GM19438 (cell line): ENCODE measurements around the gene PARD6A.

Source experiments
- ATAC-seq: cut with Tn5 transposase; IDR thresholded peaks from one replicate; pipeline ENCODE4 v1.9.1; 2021; ENCODE audit warnings: low read depth; ENCODE audit not compliant: unreplicated experiment

The PARD6A gene

GRCh38 chr16:67660564-67661028 lies at the start of gene PARD6A:
Gene PARD6A (plus strand): TSS chr16:67660960. CDS start chr16:67661039, 79 bp downstream.
- peak; percentile 79 for ATAC-seq

GRCh38 chr16:67613808-67614207 lies 47.0 kb upstream of the PARD6A start:
- ATAC-seq, result no peak

DNA sequence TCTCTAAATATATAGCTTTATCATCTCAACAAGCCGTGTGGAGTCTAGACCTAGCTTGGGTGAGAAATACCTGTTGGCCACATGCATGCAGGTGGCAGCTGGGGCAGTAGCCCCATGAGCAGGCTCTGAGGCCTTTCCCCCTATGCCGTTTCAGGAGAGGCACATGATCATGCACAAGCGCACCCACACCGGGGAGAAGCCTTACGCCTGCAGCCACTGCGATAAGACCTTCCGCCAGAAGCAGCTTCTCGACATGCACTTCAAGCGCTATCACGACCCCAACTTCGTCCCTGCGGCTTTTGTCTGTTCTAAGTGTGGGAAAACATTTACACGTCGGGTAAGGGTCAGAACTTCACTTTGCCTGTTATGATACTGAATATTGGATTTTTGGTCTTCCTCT lies 32.5 kb upstream of the PARD6A start:
- ATAC-seq, result no peak

DNA sequence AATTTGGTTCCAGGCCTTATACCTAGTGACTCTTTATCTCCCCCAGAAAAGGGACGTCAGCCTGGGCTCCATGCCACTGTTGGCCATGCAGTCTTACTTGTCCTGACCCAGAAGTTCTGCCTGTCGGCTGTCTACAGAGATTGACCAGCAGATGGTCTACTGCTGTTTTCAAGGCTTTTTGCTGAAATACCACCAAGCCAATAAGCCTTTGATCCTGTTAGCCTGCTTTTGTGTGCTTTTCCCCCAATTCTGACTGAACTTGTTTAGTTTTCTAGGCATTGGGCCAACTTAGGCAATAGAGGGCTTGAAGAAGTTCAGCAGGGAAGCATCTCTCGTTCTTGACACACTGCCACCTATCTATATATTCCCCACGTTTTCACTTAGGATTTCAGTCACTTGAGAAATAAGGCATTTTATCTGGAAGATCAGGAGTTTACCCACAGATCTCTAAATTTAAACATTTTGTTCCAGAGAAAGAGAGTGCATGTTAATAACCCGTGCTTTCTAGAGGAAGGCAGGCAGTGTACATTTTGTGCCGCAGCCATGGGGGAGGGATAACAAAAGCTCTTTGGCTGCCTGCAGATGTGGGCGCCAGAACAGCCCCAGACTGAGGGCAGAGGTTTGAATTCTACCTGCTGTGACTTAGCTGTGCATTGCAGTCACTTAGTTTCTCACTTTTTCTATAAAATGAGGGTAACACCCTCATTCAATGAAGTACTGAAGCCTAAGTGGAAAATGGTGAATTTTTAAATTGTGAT lies 28.2 kb upstream of the PARD6A start:
- ATAC-seq, result no peak

- ATAC-seq, result no peak
Measured at GRCh38 chr16:67636713-67637112, 24.0 kb upstream of the PARD6A start.

GRCh38 chr16:67637625-67638024 lies 23.1 kb upstream of the PARD6A start:
- ATAC-seq, result no peak

- ATAC-seq, result no peak
Measured at GRCh38 chr16:67641779-67642708, 18.7 kb upstream of the PARD6A start.

- no peak for ATAC-seq
Measured at GRCh38 chr16:67644038-67644437, 16.7 kb upstream of the PARD6A start.

DNA sequence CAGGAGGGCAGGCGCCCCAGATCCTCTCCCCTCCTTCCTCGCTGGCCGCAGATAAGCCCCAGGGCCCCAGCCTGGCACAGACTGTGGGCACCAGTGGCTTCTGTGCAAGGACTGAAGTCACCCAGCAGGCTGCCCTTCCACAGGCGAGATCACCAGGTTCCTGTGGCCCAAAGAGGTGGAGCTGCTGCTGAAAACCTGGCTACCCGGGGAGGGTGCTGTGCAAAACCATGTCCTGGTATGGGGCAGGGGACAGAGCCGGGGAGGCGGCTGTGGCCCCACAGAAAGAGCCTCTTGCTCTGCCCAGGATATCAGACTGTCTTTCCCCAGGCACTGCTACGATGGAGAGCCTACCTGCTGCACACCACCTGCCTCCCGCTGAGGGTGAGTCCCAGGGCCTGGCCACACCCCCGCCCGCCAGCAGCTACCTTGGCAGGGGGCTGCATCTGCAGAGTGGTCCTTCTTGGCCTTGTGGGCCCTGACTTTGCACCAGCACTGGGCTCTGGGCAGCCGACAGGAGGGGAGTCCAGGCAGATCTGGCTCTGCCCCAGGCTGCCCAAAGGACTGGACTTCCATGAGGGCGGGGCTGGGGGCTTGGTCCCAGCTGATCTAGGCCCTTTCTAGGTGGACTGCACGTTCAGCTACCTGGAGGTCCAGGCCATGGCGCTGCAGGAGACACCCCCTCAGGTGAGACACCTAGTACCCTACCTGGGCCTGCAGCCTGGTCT lies 15.2 kb upstream of the PARD6A start:
- ATAC-seq, result peak; percentile 43

DNA sequence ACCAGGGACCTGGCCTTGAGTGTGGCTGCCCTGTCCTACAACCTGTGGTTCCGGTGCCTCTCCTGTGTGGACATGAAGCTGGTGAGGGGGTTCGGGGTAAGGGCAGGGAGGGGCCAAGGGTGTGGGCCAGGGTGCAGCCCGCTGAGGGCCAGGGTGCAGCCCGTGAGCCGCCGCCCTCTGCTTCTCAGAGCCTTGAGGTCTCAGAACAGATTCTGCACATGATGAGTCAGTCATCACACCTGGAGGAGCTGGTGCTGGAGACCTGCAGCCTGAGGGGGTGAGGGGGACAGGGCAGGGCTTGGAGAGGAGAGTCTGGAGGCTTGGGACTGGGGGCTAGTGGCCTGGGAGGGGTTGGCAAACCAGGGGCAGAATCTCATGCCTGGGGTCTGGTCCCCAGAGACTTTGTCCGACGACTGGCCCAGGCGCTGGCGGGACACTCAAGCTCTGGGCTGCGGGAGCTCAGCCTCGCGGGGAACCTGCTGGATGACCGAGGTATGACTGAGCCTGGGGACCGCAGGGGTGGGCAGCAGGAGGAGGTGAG lies 13.6 kb upstream of the PARD6A start:
- ATAC-seq, result no peak

- ATAC-seq, result no peak
Measured at GRCh38 chr16:67647681-67648080, 13.1 kb upstream of the PARD6A start.

DNA sequence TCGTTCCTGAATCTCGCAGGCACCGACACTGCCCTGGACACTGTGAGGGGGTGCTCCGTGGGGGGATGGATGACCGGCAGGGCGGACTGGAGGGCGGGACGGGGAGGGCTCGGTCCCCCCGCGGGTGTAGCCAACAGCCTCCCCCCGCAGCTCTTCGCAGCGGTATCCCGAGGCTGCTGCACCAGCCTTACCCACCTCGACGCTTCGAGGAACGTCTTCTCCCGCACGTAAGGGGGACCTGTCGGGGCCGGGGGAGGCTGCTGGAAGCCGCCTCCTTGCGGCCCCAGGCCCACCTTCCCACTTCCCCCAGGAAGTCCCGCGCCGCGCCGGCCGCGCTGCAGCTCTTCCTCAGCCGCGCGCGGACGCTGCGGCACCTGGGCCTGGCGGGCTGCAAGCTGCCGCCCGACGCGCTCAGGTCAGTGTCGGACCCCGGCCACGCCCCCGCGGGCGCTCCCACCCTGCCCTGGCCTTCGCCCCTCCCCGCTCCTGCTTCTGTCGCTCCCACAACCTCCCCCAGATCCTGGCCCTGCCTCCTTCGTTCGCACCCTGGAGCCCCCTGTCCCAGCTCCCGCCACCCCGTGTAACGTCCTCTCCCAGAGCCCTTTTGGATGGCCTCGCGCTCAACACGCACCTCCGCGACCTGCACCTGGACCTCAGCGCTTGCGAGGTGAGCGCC lies 12.5 kb upstream of the PARD6A start:
- ATAC-seq, result no peak

GRCh38 chr16:67648764-67649407 lies 11.9 kb upstream of the PARD6A start:
- ATAC-seq, result no peak

DNA sequence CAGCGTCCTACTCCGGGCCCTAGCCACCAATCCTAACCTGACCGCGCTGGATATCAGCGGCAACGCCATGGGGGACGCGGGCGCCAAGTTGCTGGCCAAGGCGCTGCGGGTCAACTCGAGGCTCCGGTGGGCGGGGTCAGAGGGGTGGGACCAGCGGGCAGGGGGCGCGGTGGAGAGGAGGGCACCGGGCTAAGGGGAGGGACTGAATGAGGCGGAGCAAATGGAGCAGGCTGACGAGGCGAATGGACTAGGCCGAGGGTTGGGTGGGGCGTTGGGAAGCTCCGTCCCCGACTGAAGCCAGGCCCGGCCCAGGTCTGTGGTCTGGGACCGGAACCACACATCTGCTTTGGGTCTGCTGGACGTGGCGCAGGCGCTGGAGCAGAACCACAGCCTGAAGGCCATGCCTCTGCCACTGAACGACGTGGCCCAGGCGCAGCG lies 11.2 kb upstream of the PARD6A start:
- no peak for ATAC-seq

- no peak for ATAC-seq
Measured at GRCh38 chr16:67650023-67650422, 10.7 kb upstream of the PARD6A start.

DNA sequence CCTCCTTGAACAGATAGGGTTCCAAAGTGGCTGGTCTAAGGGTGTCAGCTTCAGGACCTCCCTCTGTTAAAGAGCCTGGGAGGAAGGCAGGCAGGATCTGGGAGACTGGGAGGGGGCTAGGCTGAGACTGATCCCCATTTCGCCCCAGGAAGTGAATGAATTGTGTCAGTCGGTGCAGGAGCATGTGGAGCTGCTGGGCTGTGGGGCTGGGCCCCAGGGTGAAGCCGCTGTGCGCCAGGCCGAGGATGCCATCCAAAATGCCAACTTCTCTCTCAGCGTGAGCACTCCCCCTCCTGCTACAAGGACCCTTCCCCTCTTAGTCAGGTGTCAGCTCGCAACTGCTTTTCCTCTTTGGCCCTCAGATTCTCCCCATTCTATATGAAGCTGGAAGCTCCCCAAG lies 9.7 kb upstream of the PARD6A start:
- no peak for ATAC-seq

DNA sequence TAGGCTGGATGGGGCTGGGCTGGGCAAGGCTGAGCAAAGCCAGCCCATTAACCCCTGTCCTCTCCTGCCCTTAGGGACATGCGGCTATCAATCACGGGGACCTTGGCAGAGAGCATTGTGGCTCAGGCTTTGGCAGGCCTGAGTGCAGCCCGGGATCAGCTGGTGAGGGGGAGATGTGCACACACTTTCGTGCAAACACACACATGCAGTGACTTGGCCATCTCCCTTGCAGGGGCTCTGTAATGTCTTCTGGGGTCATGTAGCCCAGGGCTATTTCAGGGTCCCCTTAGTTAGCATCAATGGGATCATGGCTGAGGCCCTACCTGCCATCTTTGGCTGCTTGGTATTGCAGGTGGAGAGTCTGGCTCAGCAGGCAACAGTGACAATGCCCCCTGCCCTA lies 8.9 kb upstream of the PARD6A start:
- ATAC-seq, result no peak

DNA sequence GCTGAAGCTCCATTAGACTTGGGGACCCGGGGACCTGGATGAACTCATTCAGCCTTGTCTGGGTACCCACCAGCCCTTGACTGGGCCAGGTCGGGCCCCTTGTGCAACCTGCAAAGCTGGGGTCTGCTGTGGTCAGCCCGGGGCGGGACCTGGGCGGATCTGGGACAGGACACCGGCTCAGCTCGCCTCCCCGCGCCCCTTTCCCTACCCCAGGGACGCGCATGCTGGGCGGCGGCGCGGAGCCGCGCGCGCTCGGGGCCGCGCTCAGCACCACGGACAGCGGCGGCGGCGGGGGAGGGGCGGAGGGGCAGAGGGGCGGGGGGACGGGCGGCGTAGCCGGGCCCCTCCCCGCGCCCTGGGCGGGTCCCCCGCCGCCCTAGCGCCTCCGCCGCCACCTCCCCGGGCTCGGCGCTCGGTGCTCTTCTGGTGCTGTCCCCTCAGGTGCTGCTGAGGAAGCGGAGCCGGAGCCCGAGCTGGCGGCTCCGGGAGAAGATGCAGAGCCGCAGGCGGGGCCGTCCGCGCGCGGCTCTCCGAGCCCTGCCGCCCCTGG lies 8.1 kb upstream of the PARD6A start:
- ATAC-seq, result no peak

DNA sequence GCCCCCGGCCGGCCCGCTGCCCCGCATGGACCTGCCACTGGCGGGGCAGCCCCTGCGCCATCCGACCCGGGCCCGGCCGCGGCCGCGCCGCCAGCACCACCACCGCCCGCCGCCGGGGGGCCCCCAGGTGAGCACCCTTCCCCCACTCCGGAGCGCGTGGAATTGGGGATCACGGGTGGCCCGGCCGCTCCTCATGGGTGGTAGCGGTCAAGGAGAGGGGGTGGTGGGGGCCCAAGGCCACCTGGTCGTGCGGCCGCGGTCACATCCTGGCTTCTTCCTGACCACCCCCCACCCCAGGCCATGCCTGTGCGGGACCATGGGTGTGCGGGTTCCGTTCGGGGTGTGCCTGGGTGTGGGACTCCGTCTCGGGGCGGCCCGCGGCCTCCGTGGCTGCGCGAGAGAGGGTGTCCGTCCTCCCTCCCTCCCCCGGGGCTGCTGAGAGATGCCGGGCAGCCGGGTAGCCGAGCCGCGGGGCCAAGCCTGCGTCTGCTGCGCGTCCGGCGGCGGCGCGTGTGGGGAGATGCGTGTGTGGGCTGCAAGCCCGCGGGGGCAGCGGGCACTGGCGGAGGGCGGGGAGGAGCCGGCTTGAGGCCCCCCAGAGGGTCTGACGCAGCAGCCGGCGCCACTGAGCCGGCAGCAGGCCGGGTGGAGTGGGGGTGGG lies 7.5 kb upstream of the PARD6A start:
- no peak for ATAC-seq
